ENCODE data around the gene ZXDC.

- TF ChIP-seq CTCF (IDR thresholded peaks at IDR 0.05), result no peak
- TF ChIP-seq POLR2A (IDR thresholded peaks at IDR 0.05), result no peak
These were observed 26.9 kb downstream of the ZXDC start for GRCh38 chr3:126448893-126449180.

Data from ovary (tissue), 3 donors.